ENCODE data around the gene MEG3. TPM values are rescaled to one million over a fixed set of nuclear protein-coding genes. Genes with fewer than 3 reads are reported as not detected.

Gene MEG3
- total RNA-seq, 2 donors from 2014 or later, result 5.3 to 15.3 TPM

GRCh38 chr14:100893228-100893601 is 67.3 kb downstream of the MEG3 start:
- Histone ChIP-seq H3K27me3 (ENCODE audit: control insufficient read depth, insufficient read depth, low read length, poor library complexity, severe bottlenecking) (no peaks in the 10 kb centered on the region), H3K27ac (ENCODE audit: low read depth, low read length) (no peak overlapping the region), H3K4me1 (ENCODE audit: control insufficient read depth, insufficient read depth, low read length) (peaks cover under 1% of the 10 kb centered on the region), H3K4me3 (ENCODE audit: low read length) (no peak overlapping the region), H3K36me3 (ENCODE audit: control insufficient read depth, insufficient read depth, low read length) (no peaks in the 10 kb centered on the region), H3K9ac (ENCODE audit: extremely low read depth, low read length, poor library complexity, severe bottlenecking) (no peak overlapping the region), H3K9me3 (ENCODE audit: control insufficient read depth, low read length) (no peaks in the 10 kb centered on the region)
- Mint-ChIP-seq H3K9me3 (no peaks in the 10 kb centered on the region), H3K27ac (no peak overlapping the region), H3K36me3 (ENCODE audit: low read depth) (no peaks in the 10 kb centered on the region), H3K27me3 (ENCODE audit: insufficient read depth) (peaks cover 2% of the 10 kb centered on the region), H3K4me1 (peaks cover 9% of the 10 kb centered on the region), H3K4me3 (no peak overlapping the region)
- 92% methylated on average over 5 to 8 of the region's 8 CpGs for WGBS, 2 experiments (ENCODE audit: insufficient coverage in 1 of 2, insufficient read length in 1 of 2)
- TF ChIP-seq CTCF (conservative IDR thresholded peaks at IDR 0.05), result no peak
- DNase-seq, result no peak

- H3K4me3 ChIP-seq (ENCODE audit: low read length), result no peak overlapping the region
- H3K9ac ChIP-seq (ENCODE audit: extremely low read depth, low read length, poor library complexity, severe bottlenecking), result no peak overlapping the region
- Mint-ChIP-seq H3K36me3 (ENCODE audit: low read depth) (no peaks in the 10 kb centered on the region), H3K4me3 (no peak overlapping the region), H3K4me1 (peaks cover 10% of the 10 kb centered on the region), H3K27me3 (ENCODE audit: insufficient read depth) (peaks cover 2% of the 10 kb centered on the region), H3K9me3 (no peaks in the 10 kb centered on the region), H3K27ac (no peak overlapping the region)
- H3K9me3 ChIP-seq (ENCODE audit: control insufficient read depth, low read length), result no peaks in the 10 kb centered on the region
- H3K27me3 ChIP-seq (ENCODE audit: control insufficient read depth, insufficient read depth, low read length, poor library complexity, severe bottlenecking), result no peaks in the 10 kb centered on the region
- no peak overlapping the region for H3K27ac ChIP-seq (ENCODE audit: low read depth, low read length)
- H3K36me3 ChIP-seq (ENCODE audit: control insufficient read depth, insufficient read depth, low read length), result no peaks in the 10 kb centered on the region
- no peak for TF ChIP-seq CTCF (conservative IDR thresholded peaks at IDR 0.05)
- no peak for DNase-seq
- 93 to 94% methylated on average over 9 to 11 of the region's 11 CpGs for WGBS, 2 experiments (ENCODE audit: insufficient coverage in 1 of 2, insufficient read length in 1 of 2)
- H3K4me1 ChIP-seq (ENCODE audit: control insufficient read depth, insufficient read depth, low read length), result no peaks in the 10 kb centered on the region
Measured at GRCh38 chr14:100893760-100894159, 67.8 kb downstream of the MEG3 start.

GRCh38 chr14:100894416-100894815 is 68.5 kb downstream of the MEG3 start:
- H3K36me3 Mint-ChIP-seq (ENCODE audit: low read depth), result no peaks in the 10 kb centered on the region
- H3K4me3 Mint-ChIP-seq, result no peak overlapping the region
- H3K27ac Mint-ChIP-seq, result no peak overlapping the region
- Histone ChIP-seq H3K9me3 (ENCODE audit: control insufficient read depth, low read length) (no peaks in the 10 kb centered on the region), H3K27me3 (ENCODE audit: control insufficient read depth, insufficient read depth, low read length, poor library complexity, severe bottlenecking) (peaks cover 4% of the 10 kb centered on the region), H3K4me3 (ENCODE audit: low read length) (no peak overlapping the region), H3K27ac (ENCODE audit: low read depth, low read length) (no peak overlapping the region), H3K36me3 (ENCODE audit: control insufficient read depth, insufficient read depth, low read length) (no peaks in the 10 kb centered on the region), H3K4me1 (ENCODE audit: control insufficient read depth, insufficient read depth, low read length) (no peaks in the 10 kb centered on the region), H3K9ac (ENCODE audit: extremely low read depth, low read length, poor library complexity, severe bottlenecking) (no peak overlapping the region)
- peaks cover 8% of the 10 kb centered on the region for H3K27me3 Mint-ChIP-seq (ENCODE audit: insufficient read depth)
- 96 to 100% methylated on average over 5 to 6 of the region's 6 CpGs for WGBS, 2 experiments (ENCODE audit: insufficient coverage in 1 of 2, insufficient read length in 1 of 2)
- H3K9me3 Mint-ChIP-seq, result no peaks in the 10 kb centered on the region
- DNase-seq, result no peak
- no peak for TF ChIP-seq CTCF (conservative IDR thresholded peaks at IDR 0.05)
- peaks cover 11% of the 10 kb centered on the region for H3K4me1 Mint-ChIP-seq
